ENCODE data around the gene ALPK3. TPM values are rescaled to one million over a fixed set of nuclear protein-coding genes. Genes with fewer than 3 reads are reported as not detected.

ALPK3 gene
- polyA plus RNA-seq, 1 donor (not counting 4 experiments of a cell fraction or from before 2014, with no cell fraction given) = 0.07 TPM

- Histone ChIP-seq H2AFZ (ENCODE audit: control insufficient read depth, low read length) (no peak overlapping the region), H3K4me3 (ENCODE audit: control insufficient read depth in 2 of 3, extremely low read depth in 1 of 3, insufficient read depth in 2 of 3, low read depth in 1 of 3, low read length in 3 of 3) (no peak overlapping the region), H3K9me1 (ENCODE audit: control insufficient read depth, extremely low read depth, insufficient read depth, low read length) (no peaks in the 10 kb centered on the region), H3K79me2 (ENCODE audit: control insufficient read depth, insufficient read depth, low read length) (no peaks in the 10 kb centered on the region), H3K9me3 (ENCODE audit: control insufficient read depth, low read depth, low read length) (no peaks in the 10 kb centered on the region), H3K27me3 (ENCODE audit: control insufficient read depth, extremely low read depth, insufficient read depth, low read length) (no peaks in the 10 kb centered on the region), H3K27ac (ENCODE audit: control insufficient read depth, insufficient read depth, low read length) (no peak overlapping the region), H4K20me1 (ENCODE audit: control insufficient read depth, extremely low read depth, insufficient read depth, low read length) (no peaks in the 10 kb centered on the region), H3K9ac (ENCODE audit: control insufficient read depth, extremely low read depth, insufficient read depth, low read length) (no peak overlapping the region), H3K4me1 (ENCODE audit: control insufficient read depth, extremely low read depth, insufficient read depth, low read length) (peaks cover 19% of the 10 kb centered on the region), H3K4me2 (ENCODE audit: control insufficient read depth, extremely low read depth, insufficient read depth, low read depth, low read length) (no peak overlapping the region), H3K36me3 (ENCODE audit: control insufficient read depth in 2 of 2, extremely low read depth in 1 of 2, insufficient read depth in 2 of 2, low read length in 2 of 2) (no peaks in the 10 kb centered on the region)
- TF ChIP-seq CTCF (optimal IDR thresholded peaks at IDR 0.05 in 1 of 3, IDR thresholded peaks at IDR 0.05 in 1 of 3, conservative IDR thresholded peaks at IDR 0.05 in 1 of 3; ENCODE audit: extremely low read depth in 1 of 3, insufficient read depth in 2 of 3, low read length in 3 of 3) (no peak), EZH2 (IDR thresholded peaks at IDR 0.05; ENCODE audit: low read length) (no peak)
- dilution Hi-C loops (cut with MboI; ENCODE audit: extremely low pct_ligation_motif_present, low sequenced_read_pairs) = no loop called here
- DNase-seq (ENCODE audit: low read depth, low spot score) (no peak), FAIRE-seq (no peak)
Measured at GRCh38 chr15:84855765-84856164, 38.6 kb downstream of the ALPK3 start.

GRCh38 chr15:84856731-84857417 lies 39.7 kb downstream of the ALPK3 start:
- no peaks in the 10 kb centered on the region for H3K9me1 ChIP-seq (ENCODE audit: control insufficient read depth, extremely low read depth, insufficient read depth, low read length)
- no peak for DNase-seq (ENCODE audit: low read depth, low spot score)
- H3K36me3 ChIP-seq (ENCODE audit: control insufficient read depth in 2 of 2, extremely low read depth in 1 of 2, insufficient read depth in 2 of 2, low read length in 2 of 2) = no peaks in the 10 kb centered on the region
- H3K4me1 ChIP-seq (ENCODE audit: control insufficient read depth, extremely low read depth, insufficient read depth, low read length) = peaks cover 19% of the 10 kb centered on the region
- no peak for FAIRE-seq
- no peak overlapping the region for H3K4me3 ChIP-seq (ENCODE audit: control insufficient read depth in 2 of 3, extremely low read depth in 1 of 3, insufficient read depth in 2 of 3, low read depth in 1 of 3, low read length in 3 of 3)
- H3K27ac ChIP-seq (ENCODE audit: control insufficient read depth, insufficient read depth, low read length) = no peak overlapping the region
- H3K27me3 ChIP-seq (ENCODE audit: control insufficient read depth, extremely low read depth, insufficient read depth, low read length) = no peaks in the 10 kb centered on the region
- dilution Hi-C loops (cut with MboI; ENCODE audit: extremely low pct_ligation_motif_present, low sequenced_read_pairs) = no loop called here
- H2AFZ ChIP-seq (ENCODE audit: control insufficient read depth, low read length) = no peak overlapping the region
- no peaks in the 10 kb centered on the region for H3K79me2 ChIP-seq (ENCODE audit: control insufficient read depth, insufficient read depth, low read length)
- TF ChIP-seq CTCF (optimal IDR thresholded peaks at IDR 0.05 in 1 of 3, IDR thresholded peaks at IDR 0.05 in 1 of 3, conservative IDR thresholded peaks at IDR 0.05 in 1 of 3; ENCODE audit: extremely low read depth in 1 of 3, insufficient read depth in 2 of 3, low read length in 3 of 3) (no peak), EZH2 (IDR thresholded peaks at IDR 0.05; ENCODE audit: low read length) (no peak)
- no peak overlapping the region for H3K9ac ChIP-seq (ENCODE audit: control insufficient read depth, extremely low read depth, insufficient read depth, low read length)
- no peaks in the 10 kb centered on the region for H4K20me1 ChIP-seq (ENCODE audit: control insufficient read depth, extremely low read depth, insufficient read depth, low read length)
- no peak overlapping the region for H3K4me2 ChIP-seq (ENCODE audit: control insufficient read depth, extremely low read depth, insufficient read depth, low read depth, low read length)
- H3K9me3 ChIP-seq (ENCODE audit: control insufficient read depth, low read depth, low read length) = no peaks in the 10 kb centered on the region
